GM23338 (cell line): ENCODE measurements around the gene LLPH. TPM values are rescaled to one million over a fixed set of nuclear protein-coding genes. Genes with fewer than 3 reads are reported as not detected.

ENCODE experiments used
- ATAC-seq: fragments of 200-7000 bp; cut with Tn5 transposase; 3 replicates; pipeline ENCODE4 v1.9.1; 2020
- DNase-seq: peaks from one replicate; pipeline ENCODE4 v3.0.0-alpha.2; 2015; ENCODE audit warnings: low spot score
- H2AFZ ChIP-seq: fragments of 200-600 bp; sonication (generic); 2 replicates; pipeline ENCODE4 v1.8.0; 2016; ENCODE audit warnings: antibody characterized with exemption, mild to moderate bottlenecking, moderate library complexity
- H3F3A ChIP-seq: fragments of 200-600 bp; sonication (generic); replicated peaks from 2 replicates; pipeline ENCODE4 v1.8.0; 2017; ENCODE audit warnings: antibody characterized with exemption, mixed run types, low read depth
- H3K27ac ChIP-seq: fragments of 200-600 bp; sonication (generic); 2 replicates; pipeline ENCODE4 v1.6.1; 2016; ENCODE audit warnings: low read depth
- H3K27me3 ChIP-seq: fragments of 200-600 bp; sonication (generic); 2 replicates; pipeline ENCODE4 v1.8.0; 2016; ENCODE audit warnings: mild to moderate bottlenecking, mixed run types, moderate library complexity; ENCODE audit not compliant: insufficient read depth
- H3K36me3 ChIP-seq: fragments of 200-600 bp; sonication (generic); 2 replicates; pipeline ENCODE4 v1.8.0; 2016; ENCODE audit warnings: mild to moderate bottlenecking; ENCODE audit not compliant: insufficient read depth
- H3K4me1 ChIP-seq: fragments of 200-600 bp; sonication (generic); 2 replicates; pipeline ENCODE4 v1.8.0; 2016; ENCODE audit warnings: mild to moderate bottlenecking, moderate library complexity; ENCODE audit not compliant: insufficient read depth
- H3K4me2 ChIP-seq: fragments of 200-600 bp; sonication (generic); 2 replicates; pipeline ENCODE4 v1.7.1; 2017; ENCODE audit warnings: mixed run types
- H3K4me3 ChIP-seq: fragments of 200-600 bp; sonication (generic); 2 replicates; pipeline ENCODE4 v1.6.1; 2016; ENCODE audit warnings: mixed run types
- H3K79me2 ChIP-seq: fragments of 200-600 bp; sonication (generic); replicated peaks from 2 replicates; pipeline ENCODE4 v1.8.0; 2017; ENCODE audit warnings: mild to moderate bottlenecking; ENCODE audit not compliant: insufficient read depth
- H3K9me2 ChIP-seq: fragments of 200-600 bp; sonication (generic); 2 replicates; pipeline ENCODE4 v1.8.0; 2017; ENCODE audit not compliant: insufficient read depth
- H4K20me1 ChIP-seq: fragments of 200-600 bp; sonication (generic); replicated peaks from 2 replicates; pipeline ENCODE4 v1.8.0; 2017; ENCODE audit warnings: mild to moderate bottlenecking; ENCODE audit not compliant: insufficient read depth
- H3K27ac Mint-ChIP-seq: 2 replicates; pipeline ENCODE4 v1.8.0; 2020; ENCODE audit warnings: inconsistent platforms, mild to moderate bottlenecking, moderate library complexity, mixed read lengths
- H3K27me3 Mint-ChIP-seq: 3 replicates; pipeline ENCODE4 v1.8.0; 2022; ENCODE audit warnings: low read depth, mild to moderate bottlenecking, moderate library complexity, mixed read lengths, inconsistent platforms; ENCODE audit not compliant: insufficient read depth, poor library complexity
- H3K36me3 Mint-ChIP-seq: 3 replicates; pipeline ENCODE4 v1.8.0; 2021; ENCODE audit warnings: low read depth, mild to moderate bottlenecking, inconsistent platforms, moderate library complexity, mixed read lengths
- H3K4me1 Mint-ChIP-seq: 3 replicates; pipeline ENCODE4 v1.8.0; 2020; ENCODE audit warnings: mild to moderate bottlenecking, inconsistent platforms, mixed read lengths
- H3K4me3 Mint-ChIP-seq: 3 replicates; pipeline ENCODE4 v1.8.0; 2021; ENCODE audit warnings: moderate library complexity, mild to moderate bottlenecking, inconsistent platforms, mixed read lengths
- H3K9me3 Mint-ChIP-seq: 3 replicates; pipeline ENCODE4 v1.8.0; 2020; ENCODE audit warnings: moderate library complexity, mild to moderate bottlenecking, inconsistent platforms, mixed read lengths
- CREB1 ChIP-seq: fragments of 250-450 bp; sonication (Bioruptor Pico); IDR thresholded peaks from 2 replicates; pipeline ENCODE4 v1.5.0; 2020; ENCODE audit warnings: low read depth, mild to moderate bottlenecking, moderate library complexity
- CTCF ChIP-seq, 2 experiments: fragments of 200-600 bp in 1 of 2; sonication (generic) in 1 of 2; conservative IDR thresholded peaks; 2 replicates each; pipeline versions ENCODE4 v1.5.1 to v1.6.1; 2016 to 2017; ENCODE audit warnings: antibody characterized with exemption in 2 of 2, low read depth in 2 of 2, mild to moderate bottlenecking in 2 of 2, moderate library complexity in 1 of 2
- EZH2 ChIP-seq: fragments of 200-600 bp; sonication (generic); IDR thresholded peaks from one replicate; pipeline ENCODE4 v1.8.0; 2017; ENCODE audit warnings: antibody characterized with exemption, mild to moderate bottlenecking, low read depth; ENCODE audit not compliant: unreplicated experiment
- JUNB ChIP-seq: IDR thresholded peaks from one replicate; pipeline ENCODE4 v1.6.1; 2016; ENCODE audit warnings: antibody characterized with exemption; ENCODE audit not compliant: unreplicated experiment
- NANOG ChIP-seq: IDR thresholded peaks from 2 replicates; pipeline ENCODE4 v1.6.1; 2016; ENCODE audit warnings: antibody characterized with exemption, borderline replicate concordance
- POLR2AphosphoS5 ChIP-seq: IDR thresholded peaks from 2 replicates; pipeline ENCODE4 v1.6.1; 2016; ENCODE audit warnings: antibody characterized with exemption, low read depth
- REST ChIP-seq: IDR thresholded peaks from one replicate; pipeline ENCODE4 v1.6.1; 2018; ENCODE audit warnings: antibody characterized with exemption; ENCODE audit not compliant: unreplicated experiment
- ZNF114 ChIP-seq: fragments of 250-450 bp; sonication (Bioruptor Pico); IDR thresholded peaks from 2 replicates; pipeline ENCODE4 v1.5.0; 2020; ENCODE audit warnings: mild to moderate bottlenecking, moderate library complexity
- ZNF331 ChIP-seq: fragments of 250-450 bp; sonication (Bioruptor Pico); IDR thresholded peaks from 2 replicates; pipeline ENCODE4 v1.5.0; 2020; ENCODE audit warnings: low read depth, mild to moderate bottlenecking, moderate library complexity
- ZNF462 ChIP-seq: fragments of 250-450 bp; sonication (Bioruptor Pico); IDR thresholded peaks from 2 replicates; pipeline ENCODE4 v1.5.0; 2020; ENCODE audit warnings: mild to moderate bottlenecking, moderate library complexity
- polyA plus RNA-seq: library from polyadenylated mRNA; unstranded; fragments of >200 nt; fragmentation: Nextera tagmentation; extraction: Ambion mirVana; gene quantifications from 2 replicates; pipeline ENCODE4 v1.2.1, GENCODE V29; 2016
- total RNA-seq: library from RNA; depleted of rRNA; stranded (reverse); fragments of >200 nt; shearing (Covaris generic); gene quantifications from 2 replicates; pipeline ENCODE4 v1.2.3, GENCODE V29; 2014

LLPH gene
- total and polyA plus RNA-seq, 2 experiments from 2014 or later: 10.7 to 56.6 TPM

- TF ChIP-seq REST (no peak), CREB1 (CRISPR knock-in tag) (no peak), ZNF331 (CRISPR knock-in tag) (no peak), JUNB (no peak)
Observed at GRCh38 chr12:66119229-66119869, 11.2 kb downstream of the LLPH start (continued).

GRCh38 chr12:66118240-66118891, 12.2 kb downstream of the LLPH start:
- H3K9me2 ChIP-seq: no peaks in the 10 kb centered on the region
- no peak for TF ChIP-seq JUNB
- no peak for TF ChIP-seq CTCF (conservative IDR thresholded peaks at IDR 0.05; ENCODE audit: low read depth in 2 of 2)
- TF ChIP-seq POLR2AphosphoS5: no peak
- TF ChIP-seq NANOG: no peak
- TF ChIP-seq ZNF462 (CRISPR knock-in tag): no peak
- TF ChIP-seq EZH2: no peak
- TF ChIP-seq CREB1 (CRISPR knock-in tag): no peak
- TF ChIP-seq ZNF114: no peak

More at GRCh38 chr12:66118240-66118891, 12.2 kb downstream of the LLPH start:
- no peak overlapping the region for H3K4me3 Mint-ChIP-seq
- no peaks in the 10 kb centered on the region for H3K27me3 ChIP-seq
- H4K20me1 ChIP-seq: no peaks in the 10 kb centered on the region
- peaks cover 14% of the 10 kb centered on the region for H3K36me3 Mint-ChIP-seq
- H3K79me2 ChIP-seq: no peaks in the 10 kb centered on the region
- no peaks in the 10 kb centered on the region for H3F3A ChIP-seq
- no peak overlapping the region for H3K4me3 ChIP-seq
- peaks cover 3% of the 10 kb centered on the region; the same call in 1 of the 2 replicates for H3K36me3 ChIP-seq
- no peak overlapping the region for H3K4me2 ChIP-seq
- no peak overlapping the region for H3K27ac ChIP-seq
- H2AFZ ChIP-seq: no peak overlapping the region
- H3K27ac Mint-ChIP-seq: no peak overlapping the region
- DNase-seq (no peak), ATAC-seq (no peak)
- no peaks in the 10 kb centered on the region for H3K4me1 Mint-ChIP-seq
- H3K9me3 Mint-ChIP-seq: no peaks in the 10 kb centered on the region
- no peaks in the 10 kb centered on the region for H3K27me3 Mint-ChIP-seq
- H3K4me1 ChIP-seq: no peaks in the 10 kb centered on the region
